ENCODE results near the gene SPOCK3.
"Not testable (repeated sequence)": the region's sequence is repeated elsewhere in the genome, so short reads cannot be mapped to it uniquely, and the experiment has no call there.

DNA sequence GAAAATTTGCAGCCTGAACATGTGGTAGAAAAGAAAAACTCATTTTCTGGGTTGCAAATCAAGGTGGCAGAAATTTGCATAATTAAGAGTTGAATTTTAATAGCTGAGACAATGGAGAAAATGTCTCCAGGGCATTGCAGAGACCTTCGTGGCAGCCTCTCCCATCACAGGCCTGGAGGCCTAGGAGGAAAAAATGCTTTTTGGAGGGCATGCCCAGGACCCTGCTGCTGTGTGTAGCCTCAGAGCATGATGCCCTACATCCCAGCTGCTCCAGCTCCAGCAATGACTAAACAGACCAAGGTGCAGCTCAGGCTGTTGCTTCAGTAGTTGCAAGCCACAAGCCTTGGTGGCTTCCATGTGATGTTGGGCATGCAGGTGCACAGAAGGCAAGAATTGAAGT lies 266.1 kb downstream of the SPOCK3 start:
- TF ChIP-seq, protein P1, sequence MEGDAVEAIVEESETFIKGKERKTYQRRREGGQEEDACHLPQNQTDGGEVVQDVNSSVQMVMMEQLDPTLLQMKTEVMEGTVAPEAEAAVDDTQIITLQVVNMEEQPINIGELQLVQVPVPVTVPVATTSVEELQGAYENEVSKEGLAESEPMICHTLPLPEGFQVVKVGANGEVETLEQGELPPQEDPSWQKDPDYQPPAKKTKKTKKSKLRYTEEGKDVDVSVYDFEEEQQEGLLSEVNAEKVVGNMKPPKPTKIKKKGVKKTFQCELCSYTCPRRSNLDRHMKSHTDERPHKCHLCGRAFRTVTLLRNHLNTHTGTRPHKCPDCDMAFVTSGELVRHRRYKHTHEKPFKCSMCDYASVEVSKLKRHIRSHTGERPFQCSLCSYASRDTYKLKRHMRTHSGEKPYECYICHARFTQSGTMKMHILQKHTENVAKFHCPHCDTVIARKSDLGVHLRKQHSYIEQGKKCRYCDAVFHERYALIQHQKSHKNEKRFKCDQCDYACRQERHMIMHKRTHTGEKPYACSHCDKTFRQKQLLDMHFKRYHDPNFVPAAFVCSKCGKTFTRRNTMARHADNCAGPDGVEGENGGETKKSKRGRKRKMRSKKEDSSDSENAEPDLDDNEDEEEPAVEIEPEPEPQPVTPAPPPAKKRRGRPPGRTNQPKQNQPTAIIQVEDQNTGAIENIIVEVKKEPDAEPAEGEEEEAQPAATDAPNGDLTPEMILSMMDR (IDR thresholded peaks at IDR 0.05): not testable (repeated sequence)
- not testable (repeated sequence) for TF ChIP-seq POLR2A, EP300 (IDR thresholded peaks at IDR 0.05)

Data from ovary (tissue), 3 donors.